Tibial artery (tissue), 4 donors: ENCODE data around the gene B3GAT3.

Experiments used
- DNase-seq, 2 donors: peaks; one replicate each; pipeline ENCODE4 v3.0.0-alpha.2; 2019
- H3K27ac ChIP-seq, 2 donors: fragments of 200-600 bp; sonication (generic) in 1 of 2; 1 replicate in 1 of 2; 2 replicates in 1 of 2; pipeline ENCODE4 v1.5.1; 2018 to 2019; ENCODE audit warnings: mild to moderate bottlenecking in 1 of 2
- H3K27me3 ChIP-seq, 2 donors: fragments of 200-600 bp; sonication (generic) in 1 of 2; one replicate each; pipeline versions ENCODE4 v1.5.1 to v1.6.0; 2016 to 2019
- H3K36me3 ChIP-seq, 3 donors: fragments of 200-600 bp; sonication (generic) in 2 of 3; one replicate each; pipeline ENCODE4 v1.5.1; 2016 to 2019; ENCODE audit warnings: mild to moderate bottlenecking in 2 of 3
- H3K4me1 ChIP-seq, 4 donors: fragments of 200-600 bp; sonication (generic) in 2 of 4; 1 replicate in 3 of 4; 2 replicates in 1 of 4; pipeline ENCODE4 v1.5.1; 2016 to 2019
- H3K4me3 ChIP-seq, 2 donors: fragments of 200-600 bp; sonication (generic) in 1 of 2; 1 replicate in 1 of 2; 2 replicates in 1 of 2; pipeline ENCODE4 v1.5.1; 2018 to 2019; ENCODE audit warnings: mild to moderate bottlenecking in 2 of 2
- H3K9me3 ChIP-seq, 3 donors: fragments of 200-600 bp; sonication (generic) in 1 of 3; one replicate each; pipeline ENCODE4 v1.5.1; 2016 to 2019
- CTCF ChIP-seq, 2 experiments: fragments of 200-600 bp in 1 of 2; fragments of 450-650 bp in 1 of 2; IDR thresholded peaks; one replicate each; pipeline ENCODE4 v1.5.1; 2017 to 2019; ENCODE audit warnings: antibody characterized with exemption in 2 of 2, mild to moderate bottlenecking in 1 of 2, moderate library complexity in 1 of 2
- intact Hi-C: fragments of 100-400 bp; cut with DNase I; formaldehyde crosslinking; loops from one replicate; pipeline ENCODE4 v1.15.0; 2023; ENCODE audit warnings: low total_unique reads

Gene B3GAT3

GRCh38 chr11:62604460-62605120, 17.2 kb downstream of the B3GAT3 start:
- no peak for TF ChIP-seq CTCF (IDR thresholded peaks at IDR 0.05)
- H3K4me3 ChIP-seq: no peak overlapping the region
- no peaks in the 10 kb centered on the region for H3K9me3 ChIP-seq
- H3K27me3 ChIP-seq: no peaks in the 10 kb centered on the region
- intact Hi-C loops: no loop called here
- H3K4me1 ChIP-seq: peaks cover 5 to 28% (median 20%) of the 10 kb centered on the region in 4 donors
- DNase-seq: no peak
- H3K27ac ChIP-seq: peak overlapping the region; percentile 12 to 99
- H3K36me3 ChIP-seq: peaks cover 21 to 58% (median 42%) of the 10 kb centered on the region in 3 donors

DNA sequence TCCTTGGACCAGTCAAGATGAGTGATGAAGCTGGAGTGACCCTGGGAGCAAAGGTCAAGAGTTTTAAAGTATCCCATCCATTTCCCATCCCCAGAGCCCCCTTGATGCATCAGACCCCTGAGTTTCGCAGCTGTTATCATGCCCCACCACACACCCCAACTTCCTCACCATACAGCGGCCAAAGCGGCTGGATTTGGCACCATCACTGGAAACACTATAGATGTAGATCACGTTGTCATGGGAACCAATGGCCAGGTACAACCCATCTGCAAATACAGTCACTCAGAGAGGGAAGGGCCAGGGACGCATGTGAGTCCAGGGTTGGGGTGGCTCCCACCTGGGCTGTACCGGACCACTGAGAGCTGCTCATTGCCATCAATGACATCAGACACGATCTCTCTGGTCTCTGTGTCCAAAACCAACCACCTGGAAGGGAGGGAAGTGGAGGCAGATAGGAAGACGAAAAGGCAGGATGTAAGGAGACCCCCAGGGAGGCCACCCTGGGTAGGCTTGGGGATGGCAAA, 17.9 kb downstream of the B3GAT3 start:
- no peaks in the 10 kb centered on the region for H3K27me3 ChIP-seq
- no peak overlapping the region for H3K4me3 ChIP-seq
- H3K27ac ChIP-seq: peak overlapping the region; percentile 98 to 99
- intact Hi-C loops: no loop called here
- H3K9me3 ChIP-seq: no peaks in the 10 kb centered on the region
- no peak for TF ChIP-seq CTCF (IDR thresholded peaks at IDR 0.05)
- H3K36me3 ChIP-seq: peaks cover 20 to 51% (median 35%) of the 10 kb centered on the region in 3 donors
- DNase-seq: no peak
- peaks cover 7 to 35% (median 27%) of the 10 kb centered on the region in 4 donors for H3K4me1 ChIP-seq

DNA sequence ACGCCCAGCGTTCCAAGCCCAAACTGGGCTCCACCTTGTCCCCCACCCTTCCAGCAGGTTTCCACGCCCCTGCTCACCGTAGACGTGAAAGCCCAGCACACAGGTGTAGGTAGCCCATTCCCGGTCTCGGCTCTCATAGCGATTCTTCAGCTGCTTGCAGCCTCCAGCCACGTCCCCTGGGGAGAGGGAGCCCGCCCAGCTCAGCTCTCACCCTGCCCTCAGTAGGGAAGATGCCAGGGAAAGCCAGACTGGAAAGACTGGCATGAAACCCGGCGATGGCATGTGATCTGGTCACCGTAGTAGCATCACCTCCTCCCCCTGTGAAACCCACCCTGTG, 18.7 kb downstream of the B3GAT3 start:
- Histone ChIP-seq H3K27ac (peak overlapping the region; percentile 98 to 99), H3K4me1 (peaks cover 7 to 43% (median 31%) of the 10 kb centered on the region in 4 donors), H3K9me3 (no peaks in the 10 kb centered on the region), H3K27me3 (no peaks in the 10 kb centered on the region), H3K4me3 (peak overlapping the region; percentile 96 to 99), H3K36me3 (peaks cover 17 to 51% (median 32%) of the 10 kb centered on the region in 3 donors)
- DNase-seq: peak in 1 of 2 donors; percentile 84
- TF ChIP-seq CTCF (IDR thresholded peaks at IDR 0.05): peak in 1 of 2 experiments; percentile 0
- intact Hi-C loops: no loop called here

DNA sequence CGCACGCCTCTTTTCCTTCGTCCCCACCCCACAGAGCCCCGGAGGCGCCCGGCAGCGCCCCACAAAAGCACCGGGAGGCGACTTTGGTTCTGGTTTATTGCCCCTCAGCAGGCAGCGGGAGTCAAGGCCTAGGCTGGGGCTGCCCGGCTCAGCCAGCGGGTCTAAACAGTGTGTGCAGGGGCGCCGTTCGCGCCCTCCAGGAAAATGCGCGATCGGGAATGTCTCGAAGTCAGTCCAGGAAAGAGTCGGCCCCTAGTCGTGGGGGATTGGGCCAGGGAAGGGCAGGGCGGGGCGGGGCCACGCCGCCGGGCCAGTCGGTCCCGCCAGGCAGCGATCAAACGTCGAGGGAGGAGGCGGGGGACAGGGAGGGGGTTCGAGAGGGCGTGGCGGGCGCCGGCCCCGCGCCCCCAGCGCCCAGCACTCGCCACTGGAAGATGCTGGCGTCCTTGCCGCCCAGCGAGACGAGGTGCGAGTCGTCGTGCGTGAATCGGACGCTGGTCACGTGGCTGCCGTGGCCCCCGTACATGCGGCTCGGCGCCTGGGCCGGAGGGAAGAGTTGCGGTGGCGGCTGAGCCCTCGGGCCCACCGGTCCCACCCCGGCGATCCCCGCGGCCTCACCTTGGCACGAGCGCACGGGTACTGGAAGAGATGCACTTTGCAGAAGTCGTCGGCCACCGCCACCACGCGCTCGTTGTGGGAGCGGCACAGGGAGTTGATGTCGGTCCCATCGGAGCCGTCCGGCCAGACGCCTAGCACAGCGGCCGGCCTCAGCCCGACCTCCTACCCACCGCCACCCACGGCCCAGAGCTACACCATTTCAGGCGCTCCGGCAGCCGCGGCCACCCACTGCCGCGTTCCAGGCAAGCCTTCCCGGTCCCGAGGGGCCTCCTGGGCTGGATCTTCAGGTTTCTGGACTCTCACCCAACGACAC, 19.4 kb downstream of the B3GAT3 start:
- intact Hi-C loops: no loop called here
- peak; percentile 86 to 89 for DNase-seq
- Histone ChIP-seq H3K27ac (peak overlapping the region; percentile 98 to 99), H3K27me3 (no peaks in the 10 kb centered on the region), H3K36me3 (peaks cover 22 to 51% (median 33%) of the 10 kb centered on the region in 3 donors), H3K4me3 (peak overlapping the region; percentile 96 to 99), H3K4me1 (peaks cover 7 to 43% (median 31%) of the 10 kb centered on the region in 4 donors), H3K9me3 (no peaks in the 10 kb centered on the region)
- TF ChIP-seq CTCF (IDR thresholded peaks at IDR 0.05): peak in 1 of 2 experiments; percentile 17

DNA sequence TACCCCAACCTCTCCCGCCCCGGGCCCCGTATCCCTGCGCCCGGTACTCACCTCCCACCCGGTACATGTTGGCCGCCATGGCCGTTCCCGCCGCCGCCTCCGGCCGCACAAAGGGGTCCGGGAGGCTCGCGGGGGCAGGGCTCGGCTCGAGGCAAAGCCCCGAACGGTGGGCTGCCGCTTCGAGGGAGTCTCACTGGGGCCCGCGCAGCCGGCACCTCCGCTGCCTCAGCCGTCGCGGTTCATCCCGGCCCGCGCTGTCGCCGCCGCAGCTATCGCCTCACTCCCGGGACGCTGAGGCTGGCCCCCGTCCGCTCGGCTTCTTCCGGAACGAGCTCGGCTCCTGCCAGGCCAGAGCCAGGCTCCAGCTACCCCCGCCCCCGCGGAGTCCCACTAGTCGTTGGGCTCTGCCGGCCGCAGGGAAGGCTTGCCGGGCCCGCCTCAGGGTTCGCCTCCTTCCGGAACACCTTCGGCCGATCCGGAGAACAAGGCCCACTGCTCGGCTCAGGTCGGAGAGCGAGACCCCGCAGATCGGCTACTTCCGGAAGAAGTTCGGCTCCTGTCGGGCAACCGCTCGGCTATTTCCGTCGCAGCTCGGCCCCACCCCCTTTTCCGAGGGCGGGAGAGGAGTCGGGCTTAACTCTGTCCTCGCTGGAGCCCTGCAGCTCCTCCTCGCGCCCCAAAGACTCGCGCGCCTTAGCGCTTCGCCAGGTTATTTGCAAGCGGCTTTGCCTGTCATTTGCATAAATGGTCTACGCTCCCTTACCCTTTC, 20.2 kb downstream of the B3GAT3 start, which contains the start of gene MTA2:
Gene MTA2 (minus strand): TSS at position 494 of the 769 bp plus-strand sequence. CDS start 415 bp downstream, at position 79.
- Histone ChIP-seq H3K4me1 (peaks cover 7 to 43% (median 31%) of the 10 kb centered on the region in 4 donors), H3K36me3 (peaks cover 29 to 52% (median 35%) of the 10 kb centered on the region in 3 donors), H3K9me3 (no peaks in the 10 kb centered on the region), H3K27me3 (no peaks in the 10 kb centered on the region), H3K27ac (peak within 1 kb of the TSS; percentile 98 to 99), H3K4me3 (peak within 1 kb of the TSS; percentile 96 to 99)
- peak; percentile 95 to 99 for DNase-seq
- TF ChIP-seq CTCF (IDR thresholded peaks at IDR 0.05): no peak
- intact Hi-C loops: no loop called here
